ENCODE measurements around the gene SLC44A5. TPM values are rescaled to one million over a fixed set of nuclear protein-coding genes. Genes with fewer than 3 reads are reported as not detected.

The SLC44A5 gene
- polyA plus RNA-seq, 1 experiment: 0.19 TPM

GRCh38 chr1:75166821-75167220, 444.1 kb downstream of the SLC44A5 start:
- ChIA-PET POLR2A (no interaction called here), CTCF (no interaction called here)
- no peaks in the 10 kb centered on the region for H3K27me3 ChIP-seq (ENCODE audit: control insufficient read depth, insufficient read depth, low read length)
- no peaks in the 10 kb centered on the region for H3K9me3 ChIP-seq (ENCODE audit: control insufficient read depth, insufficient read depth, low read length)
- no peak overlapping the region for H3K4me3 ChIP-seq (ENCODE audit: low read depth, low read length)
- no peak for TF ChIP-seq CTCF (IDR thresholded peaks at IDR 0.05; ENCODE audit: low read depth, low read length)
- H3K27ac ChIP-seq (ENCODE audit: low read depth, low read length): no peak overlapping the region
- DNase-seq (ENCODE audit: low read depth, low spot score): no peak

- no peak for TF ChIP-seq CTCF (IDR thresholded peaks at IDR 0.05; ENCODE audit: low read depth, low read length)
- CTCF ChIA-PET: no interaction called here
- no peak for DNase-seq (ENCODE audit: low read depth, low spot score)
- POLR2A ChIA-PET: no interaction called here
- Histone ChIP-seq H3K4me3 (ENCODE audit: low read depth, low read length) (no peak overlapping the region), H3K9me3 (ENCODE audit: control insufficient read depth, insufficient read depth, low read length) (no peaks in the 10 kb centered on the region), H3K27ac (ENCODE audit: low read depth, low read length) (no peak overlapping the region), H3K27me3 (ENCODE audit: control insufficient read depth, insufficient read depth, low read length) (no peaks in the 10 kb centered on the region)
These were observed 445.6 kb downstream of the SLC44A5 start for GRCh38 chr1:75165264-75165663.

DNA sequence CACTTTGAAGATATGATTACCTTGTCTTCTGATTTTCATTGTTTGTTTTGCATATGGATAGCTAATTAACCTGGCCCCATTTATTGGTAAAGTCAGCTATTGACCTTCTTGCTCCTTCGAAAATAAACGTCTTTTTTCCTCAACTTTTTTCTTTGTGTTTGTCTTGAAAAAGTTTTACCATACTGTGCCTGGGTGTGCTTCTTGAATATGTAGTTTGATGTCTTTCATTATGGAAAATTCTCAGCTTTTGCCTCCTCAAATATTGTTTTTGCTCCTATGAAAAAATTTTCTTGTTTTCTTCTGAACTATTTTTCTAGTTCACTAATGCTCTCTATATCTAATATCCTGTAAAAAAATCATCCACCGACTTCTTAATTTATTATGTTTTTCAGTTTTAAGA, 451.8 kb downstream of the SLC44A5 start:
- ChIA-PET POLR2A (no interaction called here), CTCF (no interaction called here)
- Histone ChIP-seq H3K9me3 (ENCODE audit: control insufficient read depth, insufficient read depth, low read length) (no peaks in the 10 kb centered on the region), H3K4me3 (ENCODE audit: low read depth, low read length) (no peak overlapping the region), H3K27me3 (ENCODE audit: control insufficient read depth, insufficient read depth, low read length) (no peaks in the 10 kb centered on the region), H3K27ac (ENCODE audit: low read depth, low read length) (no peak overlapping the region)
- no peak for DNase-seq (ENCODE audit: low read depth, low spot score)
- TF ChIP-seq CTCF (IDR thresholded peaks at IDR 0.05; ENCODE audit: low read depth, low read length): no peak

Small RNA genes within 50 kb of the gene (small RNA-seq; reads per million reads assigned to genes)
- not detected for gene RNU6-503P (ENCODE audit: insufficient read length, low read depth)
- gene RNU6-622P (ENCODE audit: insufficient read length, low read depth): not detected

Other genes starting within 250 kb of the SLC44A5 start
- gene ACADM, start 113.6 kb upstream of the SLC44A5 start, polyA plus RNA-seq (2011; rRNA removed): 27.8 and 43.2 TPM in 2 replicates
- 88.9 and 122 TPM in 2 replicates for gene RABGGTB, start 175.1 kb upstream of the SLC44A5 start, polyA plus RNA-seq (2011; rRNA removed)
- 0.04 TPM in 2 replicates for gene MSH4, start 185.8 kb upstream of the SLC44A5 start, polyA plus RNA-seq (2011; rRNA removed)

Data from AG04450 (cell line).